ENCODE results near the gene LBHD2.

Gene LBHD2

GRCh38 chr14:103125098-103126070 is 41.4 kb downstream of the LBHD2 start:
- ChIA-PET POLR2A (no interaction called here), CTCF (interaction anchor here (0.7 to 4.6 kb wide), 2 partner anchors 12 to 22 kb away, joined by 3 to 41 read pairs; no protein-coding TSS in a partner anchor)
- DNase-seq (ENCODE audit: extremely low spot score) = no peak
- no peak for TF ChIP-seq CTCF (IDR thresholded peaks at IDR 0.05; ENCODE audit: control extremely low read depth, extremely low read depth, low read depth, missing control alignments)

GRCh38 chr14:103126088-103126872 is 42.3 kb downstream of the LBHD2 start:
- ChIA-PET CTCF (interaction anchor here (4.6 kb wide), 1 partner anchor 23 kb away, joined by 41 read pairs; no protein-coding TSS in a partner anchor), POLR2A (no interaction called here)
- no peak for TF ChIP-seq CTCF (IDR thresholded peaks at IDR 0.05; ENCODE audit: control extremely low read depth, extremely low read depth, low read depth, missing control alignments)
- no peak for DNase-seq (ENCODE audit: extremely low spot score)

GRCh38 chr14:103126873-103127304 is 42.9 kb downstream of the LBHD2 start:
- ChIA-PET POLR2A (no interaction called here), CTCF (interaction anchor here (4.6 kb wide), 1 partner anchor 24 kb away, joined by 41 read pairs; no protein-coding TSS in a partner anchor)
- TF ChIP-seq CTCF (IDR thresholded peaks at IDR 0.05; ENCODE audit: control extremely low read depth, extremely low read depth, low read depth, missing control alignments) = no peak
- no peak for DNase-seq (ENCODE audit: extremely low spot score)

- DNase-seq (ENCODE audit: extremely low spot score) = no peak
- ChIA-PET POLR2A (no interaction called here), CTCF (interaction anchor here (3.9 to 5.3 kb wide), 2 partner anchors 14 to 22 kb away, joined by 22 to 34 read pairs; no protein-coding TSS in a partner anchor)
- no peak for TF ChIP-seq CTCF (IDR thresholded peaks at IDR 0.05; ENCODE audit: control extremely low read depth, extremely low read depth, low read depth, missing control alignments)
Measured at GRCh38 chr14:103127356-103127755, 43.3 kb downstream of the LBHD2 start.

GRCh38 chr14:103127861-103128598 is 44.0 kb downstream of the LBHD2 start:
- POLR2A ChIA-PET = interaction anchor here (0.5 kb wide), 1 partner anchor 696 kb away, joined by 4 read pairs; no protein-coding TSS in a partner anchor
- no peak for DNase-seq (ENCODE audit: extremely low spot score)
- CTCF ChIA-PET = interaction anchor here (3.9 to 5.3 kb wide), 2 partner anchors 14 to 22 kb away, joined by 22 to 34 read pairs; no protein-coding TSS in a partner anchor
- no peak for TF ChIP-seq CTCF (IDR thresholded peaks at IDR 0.05; ENCODE audit: control extremely low read depth, extremely low read depth, low read depth, missing control alignments)

Measured in GM10248 (cell line).